ENCODE measurements around the gene CEBPG. TPM values are rescaled to one million over a fixed set of nuclear protein-coding genes. Genes with fewer than 3 reads are reported as not detected.

CEBPG gene
- total RNA-seq, 4 donors from 2014 or later: 38.0 to 48.3 (median 43.1) TPM

DNA sequence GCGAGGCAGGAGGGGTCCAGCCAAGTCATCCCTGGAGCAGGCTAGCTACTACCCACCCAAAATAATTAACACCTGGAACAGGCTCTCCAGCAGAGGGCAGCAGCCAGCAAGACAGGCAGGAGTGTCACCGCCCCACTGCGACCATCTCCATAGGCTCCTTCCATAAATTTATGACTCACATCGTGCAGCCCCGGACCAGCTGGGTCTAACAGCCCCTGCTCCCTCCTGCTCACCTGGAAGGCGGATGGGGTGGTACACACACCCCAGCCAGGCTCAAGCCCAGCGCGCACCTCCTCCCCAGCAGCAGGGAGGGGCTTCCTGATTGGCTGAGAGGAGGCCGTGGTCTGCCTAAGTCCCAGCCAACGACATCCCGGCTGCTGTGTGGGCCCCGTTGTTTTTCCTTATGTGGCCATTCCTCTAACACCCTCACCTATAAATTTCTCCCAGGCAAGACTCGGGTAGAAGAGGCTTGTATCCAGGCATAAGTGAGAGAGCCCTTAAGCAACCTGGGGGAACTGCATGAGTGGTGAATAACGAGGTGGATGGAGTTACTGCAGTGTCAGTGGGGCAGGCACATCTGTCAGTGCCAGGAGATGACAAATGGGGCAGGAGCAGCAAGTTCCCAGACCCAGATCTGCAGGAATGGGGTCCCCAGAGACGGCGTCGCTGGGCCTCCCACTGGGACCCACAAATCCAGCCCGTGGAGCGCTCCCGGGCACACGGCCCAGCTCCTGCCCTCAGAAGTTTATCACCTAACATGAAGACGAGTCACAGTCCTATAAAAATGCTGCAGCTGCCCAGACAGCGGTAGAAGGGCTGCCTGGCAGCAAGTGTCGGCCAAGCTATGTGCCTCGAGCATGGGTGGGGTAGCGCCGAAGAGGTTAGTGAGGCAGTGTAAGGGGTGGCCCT, 43.1 kb downstream of the CEBPG start:
- intact Hi-C loops (cut with DNase I; ENCODE audit: low total_unique reads): no loop called here
- no peak overlapping the region for H3K4me3 ChIP-seq (ENCODE audit: low read depth, poor library complexity, severe bottlenecking)
- 29 to 31% methylated on average over 19 to 26 of the region's 27 CpGs for WGBS, 2 donors
- TF ChIP-seq, protein P1, sequence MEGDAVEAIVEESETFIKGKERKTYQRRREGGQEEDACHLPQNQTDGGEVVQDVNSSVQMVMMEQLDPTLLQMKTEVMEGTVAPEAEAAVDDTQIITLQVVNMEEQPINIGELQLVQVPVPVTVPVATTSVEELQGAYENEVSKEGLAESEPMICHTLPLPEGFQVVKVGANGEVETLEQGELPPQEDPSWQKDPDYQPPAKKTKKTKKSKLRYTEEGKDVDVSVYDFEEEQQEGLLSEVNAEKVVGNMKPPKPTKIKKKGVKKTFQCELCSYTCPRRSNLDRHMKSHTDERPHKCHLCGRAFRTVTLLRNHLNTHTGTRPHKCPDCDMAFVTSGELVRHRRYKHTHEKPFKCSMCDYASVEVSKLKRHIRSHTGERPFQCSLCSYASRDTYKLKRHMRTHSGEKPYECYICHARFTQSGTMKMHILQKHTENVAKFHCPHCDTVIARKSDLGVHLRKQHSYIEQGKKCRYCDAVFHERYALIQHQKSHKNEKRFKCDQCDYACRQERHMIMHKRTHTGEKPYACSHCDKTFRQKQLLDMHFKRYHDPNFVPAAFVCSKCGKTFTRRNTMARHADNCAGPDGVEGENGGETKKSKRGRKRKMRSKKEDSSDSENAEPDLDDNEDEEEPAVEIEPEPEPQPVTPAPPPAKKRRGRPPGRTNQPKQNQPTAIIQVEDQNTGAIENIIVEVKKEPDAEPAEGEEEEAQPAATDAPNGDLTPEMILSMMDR (IDR thresholded peaks at IDR 0.05): no peak
- TF ChIP-seq POLR2A (IDR thresholded peaks at IDR 0.05): no peak
- DNase-seq (ENCODE audit: low spot score in 2 of 2): no peak

DNA sequence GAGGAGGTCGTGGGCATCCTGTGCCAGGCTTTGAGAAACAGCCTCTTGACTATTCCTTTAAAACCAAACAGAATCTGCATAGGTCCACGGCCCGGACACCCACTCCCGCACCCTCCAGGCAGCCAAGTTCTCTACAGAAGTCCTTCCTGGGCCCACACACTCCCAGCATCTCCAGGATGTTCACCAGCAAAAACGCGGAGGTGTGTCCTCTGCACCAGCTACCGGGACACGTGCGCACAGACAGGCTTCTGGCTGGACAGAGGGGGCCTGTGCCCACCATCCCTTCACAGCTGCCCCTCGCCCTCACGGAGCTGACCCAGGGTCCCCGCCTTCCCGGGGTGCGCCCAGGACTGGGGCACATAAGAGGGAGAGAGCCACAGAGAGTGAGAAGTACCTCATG, 44.2 kb downstream of the CEBPG start:
- intact Hi-C loops (cut with DNase I; ENCODE audit: low total_unique reads): no loop called here
- 95 to 96% methylated on average over 14 of the region's 14 CpGs for WGBS, 2 donors
- DNase-seq (ENCODE audit: low spot score in 2 of 2): no peak
- TF ChIP-seq, protein P1 (IDR thresholded peaks at IDR 0.05): no peak
- TF ChIP-seq POLR2A (IDR thresholded peaks at IDR 0.05): no peak
- no peak overlapping the region for H3K4me3 ChIP-seq (ENCODE audit: low read depth, poor library complexity, severe bottlenecking)

DNA sequence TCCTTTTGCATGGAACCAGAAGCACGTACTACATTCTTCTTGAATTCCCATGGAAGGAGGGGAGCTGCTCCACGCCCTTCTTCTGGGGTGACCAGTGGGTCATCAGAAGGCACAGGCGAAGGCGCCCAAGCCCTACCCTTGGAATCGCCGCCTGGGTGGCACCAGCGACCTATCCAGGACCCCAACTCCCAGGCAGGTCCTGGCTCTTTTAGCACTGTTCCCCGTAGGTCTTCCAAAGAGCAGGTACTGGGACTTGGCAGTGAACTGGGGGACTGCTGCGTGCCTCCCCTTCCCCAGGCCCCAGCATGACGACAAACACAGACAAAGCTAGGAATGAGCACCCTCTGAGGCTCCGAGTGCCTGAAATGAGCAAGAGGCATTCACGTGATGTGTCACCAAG, 45.0 kb downstream of the CEBPG start:
- no peak overlapping the region for H3K4me3 ChIP-seq (ENCODE audit: low read depth, poor library complexity, severe bottlenecking)
- no peak for TF ChIP-seq POLR2A (IDR thresholded peaks at IDR 0.05)
- TF ChIP-seq, protein P1 (IDR thresholded peaks at IDR 0.05): no peak
- intact Hi-C loops (cut with DNase I; ENCODE audit: low total_unique reads): no loop called here

DNA sequence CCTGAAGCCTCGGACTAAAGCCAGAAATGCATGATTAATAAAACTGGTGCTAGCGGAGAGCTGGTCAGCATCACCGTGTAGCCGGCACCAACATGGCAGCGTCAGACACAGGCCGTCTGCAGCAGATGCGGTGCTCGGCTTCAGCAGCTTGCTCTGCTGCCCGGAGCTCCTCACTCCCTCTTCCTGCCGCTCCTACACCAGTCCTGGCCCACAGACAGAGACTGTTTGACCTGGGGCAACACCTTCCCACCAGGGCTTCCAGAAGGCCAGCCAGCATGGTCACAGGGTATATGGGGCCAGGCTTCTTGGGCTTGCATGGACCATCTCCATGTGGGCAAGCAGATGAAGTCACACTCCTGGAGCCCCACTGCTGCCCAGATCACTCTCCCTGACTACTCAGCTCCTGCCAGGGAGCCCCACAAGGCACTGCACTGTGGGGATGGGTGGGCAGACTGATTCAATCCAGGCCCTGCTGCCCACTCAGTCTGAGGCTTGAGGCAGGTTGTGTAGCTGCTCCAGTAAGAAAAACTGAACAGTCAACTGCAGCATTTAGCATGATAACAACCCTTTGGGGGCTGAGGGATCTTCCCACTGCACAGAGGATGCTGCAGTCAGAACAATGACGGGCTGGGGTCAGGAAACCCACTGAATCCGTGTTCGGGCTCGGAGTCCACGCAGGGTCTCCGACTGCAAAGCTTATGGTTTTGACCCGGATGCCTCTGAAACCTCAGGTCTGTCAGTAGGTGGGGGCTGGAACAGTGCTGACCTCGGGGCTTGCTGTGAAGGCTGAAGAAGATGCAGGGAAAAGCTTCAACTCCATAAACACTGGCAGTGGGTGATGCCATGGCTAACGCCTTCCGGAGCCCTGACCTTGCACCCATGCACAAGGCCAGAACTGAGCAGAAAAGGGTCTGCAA, 45.6 kb downstream of the CEBPG start:
- H3K4me3 ChIP-seq (ENCODE audit: low read depth, poor library complexity, severe bottlenecking): no peak overlapping the region
- TF ChIP-seq, protein P1 (IDR thresholded peaks at IDR 0.05): no peak
- TF ChIP-seq POLR2A (IDR thresholded peaks at IDR 0.05): no peak
- whole genome bisulfite sequencing, 2 donors: 86 to 88% methylated on average over 20 of the region's 20 CpGs
- DNase-seq (ENCODE audit: low spot score in 2 of 2): no peak
- intact Hi-C loops (cut with DNase I; ENCODE audit: low total_unique reads): no loop called here

More for the DNA sequence above, 45.0 kb downstream of the CEBPG start:
- 88 to 94% methylated on average over 12 of the region's 12 CpGs for WGBS, 2 donors
- DNase-seq (ENCODE audit: low spot score in 2 of 2): no peak

DNA sequence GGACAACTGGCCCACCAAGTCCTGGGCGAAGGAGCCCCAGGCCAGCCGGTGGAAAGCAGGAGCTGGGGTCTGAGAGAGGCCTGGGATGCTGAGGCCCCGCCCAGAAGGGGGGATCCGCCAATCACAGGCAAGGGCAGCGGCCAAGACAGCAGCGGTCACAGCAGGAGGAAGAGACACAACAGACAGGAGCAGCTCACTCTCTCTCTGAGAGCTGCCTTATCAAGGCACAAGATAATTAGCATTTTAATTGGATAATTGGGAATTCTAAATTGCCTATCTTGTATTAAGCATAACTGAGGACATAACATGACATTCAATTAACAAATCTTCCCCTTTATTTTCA, 46.2 kb downstream of the CEBPG start:
- no peak for DNase-seq (ENCODE audit: low spot score in 2 of 2)
- TF ChIP-seq, protein P1 (IDR thresholded peaks at IDR 0.05): no peak
- no peak for TF ChIP-seq POLR2A (IDR thresholded peaks at IDR 0.05)
- intact Hi-C loops (cut with DNase I; ENCODE audit: low total_unique reads): no loop called here
- 75 to 79% methylated on average over 6 of the region's 6 CpGs for WGBS, 2 donors
- H3K4me3 ChIP-seq (ENCODE audit: low read depth, poor library complexity, severe bottlenecking): no peak overlapping the region
